ENCODE results near the gene DMPK.
"Not testable (repeated sequence)": the region's sequence is repeated elsewhere in the genome, so short reads cannot be mapped to it uniquely, and the experiment has no call there.

DMPK gene

DNA sequence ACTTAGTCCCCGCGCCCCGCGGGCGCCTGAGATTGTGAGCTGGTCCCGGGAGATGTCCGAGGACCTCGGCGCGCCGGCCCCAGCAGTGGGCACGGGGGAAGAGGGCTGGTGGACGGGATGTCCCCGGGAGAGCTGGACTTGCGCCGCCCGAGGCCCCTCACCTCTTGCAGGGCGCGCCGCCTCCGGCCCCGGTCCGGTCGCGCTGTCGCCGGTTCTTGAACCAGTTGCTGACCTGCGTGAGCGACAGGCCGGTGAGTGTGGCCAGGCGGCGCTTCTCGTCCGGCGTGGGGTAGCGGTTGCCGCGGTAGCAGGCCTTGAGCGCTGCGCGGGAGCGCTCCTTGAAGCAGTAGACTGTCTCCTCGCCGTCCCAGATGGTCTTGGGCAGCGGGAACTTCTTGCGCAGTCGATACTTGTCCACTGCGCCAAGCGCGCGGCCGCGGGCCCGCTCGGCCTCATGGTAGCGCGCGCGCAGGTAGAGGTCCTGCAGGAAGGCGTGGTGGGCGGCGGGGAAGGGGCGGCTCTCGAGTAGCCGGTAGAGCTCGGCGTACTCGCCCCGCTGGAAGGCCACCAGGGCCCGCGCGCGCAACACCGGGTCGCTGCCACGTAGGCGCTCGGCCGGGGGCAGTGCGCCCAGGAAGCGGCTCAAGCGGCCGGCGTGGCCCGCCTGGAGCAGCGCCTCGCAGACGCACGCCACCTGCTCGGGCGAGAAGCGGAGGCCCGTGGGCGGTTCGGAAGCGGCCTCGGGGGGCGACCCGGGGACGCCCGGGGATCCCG is 14.2 kb downstream of the DMPK start:
- DNase-seq = no peak

DNA sequence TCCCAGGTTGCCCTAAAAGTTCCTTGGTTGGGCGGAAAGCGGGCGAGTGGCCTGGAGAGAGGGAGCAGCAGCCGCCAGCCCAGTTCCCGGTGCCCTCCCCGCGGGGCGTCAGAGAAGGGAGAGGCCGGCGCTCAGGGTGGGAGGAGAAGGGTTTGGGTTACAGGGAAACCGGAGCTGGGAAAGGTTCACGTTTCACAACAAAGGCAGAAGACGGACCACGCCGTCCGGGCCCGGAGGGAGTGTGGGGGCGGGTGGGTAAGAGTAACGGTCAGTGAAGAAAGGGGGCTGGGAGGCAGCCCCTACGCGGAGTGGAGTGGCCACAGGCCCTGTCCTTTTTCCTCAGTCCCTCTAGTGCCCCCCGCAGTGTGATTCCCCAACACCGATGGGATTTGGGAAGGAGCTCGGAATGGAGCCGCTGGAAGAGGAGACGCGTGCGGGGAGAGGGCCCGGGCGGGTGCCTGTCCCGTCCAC is 14.8 kb downstream of the DMPK start:
- DNase-seq = no peak

DNA sequence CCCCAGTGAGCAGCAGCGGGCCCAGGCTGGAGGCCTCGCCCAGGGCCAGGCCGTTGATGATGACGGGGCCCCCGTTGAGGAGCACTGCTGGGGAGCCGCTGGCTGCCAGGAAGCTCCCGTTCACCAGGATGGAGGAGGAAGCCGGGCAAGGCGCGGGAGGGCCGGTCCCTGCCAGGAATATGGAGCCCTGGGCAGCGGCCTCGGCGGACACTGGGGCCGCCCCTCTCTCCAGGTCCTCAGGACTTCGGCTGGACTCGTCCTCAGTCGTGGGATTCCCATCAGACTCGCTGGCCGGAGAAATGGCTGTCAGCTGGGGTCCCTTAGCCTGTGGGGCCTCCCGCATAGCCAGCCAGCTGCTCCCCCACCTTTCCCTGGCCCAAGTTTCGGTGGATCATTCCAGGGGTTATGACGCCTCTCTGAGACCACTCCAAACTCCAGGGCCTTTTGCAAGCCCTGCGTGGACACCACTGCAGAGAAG is 15.4 kb downstream of the DMPK start:
- no peak for DNase-seq

DNA sequence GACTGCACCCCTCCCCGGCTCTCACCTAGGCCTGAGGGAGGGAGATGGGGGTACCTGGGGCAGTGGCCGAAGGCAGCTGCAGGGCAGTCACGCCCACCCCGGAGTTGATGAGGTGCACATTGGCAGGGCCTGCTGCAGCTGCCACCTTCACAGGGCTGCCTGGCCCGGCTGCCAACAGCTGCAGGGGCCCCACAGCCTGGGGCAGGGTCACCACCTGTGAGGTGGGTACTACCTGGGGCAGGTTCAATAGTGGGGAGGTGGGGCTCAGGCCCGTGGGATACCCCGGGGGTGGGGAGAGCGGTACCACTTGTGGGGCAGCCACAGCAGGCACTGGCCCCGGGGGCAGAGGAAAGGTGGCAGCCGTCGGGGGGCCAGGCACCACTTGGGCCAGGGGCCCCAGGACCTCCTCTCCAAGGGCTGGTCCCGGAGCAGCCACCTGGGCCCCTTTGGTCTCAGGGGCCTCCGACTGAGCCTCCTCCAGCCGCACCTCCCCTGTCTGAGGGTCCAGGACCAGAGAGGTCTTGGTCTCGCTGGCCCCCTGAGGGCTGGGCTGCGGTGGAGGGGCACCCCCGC is 15.9 kb downstream of the DMPK start:
- DNase-seq = no peak

DNA sequence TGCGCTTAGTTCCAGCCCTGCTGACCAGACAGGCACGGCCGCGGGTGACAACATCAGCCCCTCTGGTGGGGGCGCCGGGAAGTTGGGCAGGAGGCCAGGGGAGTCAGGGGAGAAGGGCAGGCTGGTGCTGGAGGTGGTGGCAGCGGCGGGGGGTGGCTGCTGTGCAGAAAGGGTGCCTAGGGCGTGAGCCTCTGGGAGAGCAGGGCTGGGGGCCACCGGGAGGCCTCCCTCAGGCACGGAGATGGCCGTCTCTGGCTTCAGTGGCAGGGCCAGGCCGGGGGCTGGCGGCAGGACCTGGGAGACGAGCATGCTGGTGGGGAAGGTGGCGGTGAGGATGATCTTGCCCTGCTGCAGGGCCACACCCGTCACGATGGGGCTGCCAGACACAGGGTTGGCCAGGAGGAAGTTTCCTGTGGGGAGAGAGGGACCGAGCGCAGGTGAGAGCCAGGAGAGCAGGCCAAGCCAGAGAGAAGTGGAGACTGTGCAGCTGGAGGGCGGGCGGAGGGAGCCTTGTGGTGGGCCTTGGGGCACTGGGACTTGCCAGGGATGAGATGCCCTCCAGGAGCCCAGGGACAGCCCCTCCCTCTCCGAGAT is 16.5 kb downstream of the DMPK start:
- no peak for DNase-seq

DNA sequence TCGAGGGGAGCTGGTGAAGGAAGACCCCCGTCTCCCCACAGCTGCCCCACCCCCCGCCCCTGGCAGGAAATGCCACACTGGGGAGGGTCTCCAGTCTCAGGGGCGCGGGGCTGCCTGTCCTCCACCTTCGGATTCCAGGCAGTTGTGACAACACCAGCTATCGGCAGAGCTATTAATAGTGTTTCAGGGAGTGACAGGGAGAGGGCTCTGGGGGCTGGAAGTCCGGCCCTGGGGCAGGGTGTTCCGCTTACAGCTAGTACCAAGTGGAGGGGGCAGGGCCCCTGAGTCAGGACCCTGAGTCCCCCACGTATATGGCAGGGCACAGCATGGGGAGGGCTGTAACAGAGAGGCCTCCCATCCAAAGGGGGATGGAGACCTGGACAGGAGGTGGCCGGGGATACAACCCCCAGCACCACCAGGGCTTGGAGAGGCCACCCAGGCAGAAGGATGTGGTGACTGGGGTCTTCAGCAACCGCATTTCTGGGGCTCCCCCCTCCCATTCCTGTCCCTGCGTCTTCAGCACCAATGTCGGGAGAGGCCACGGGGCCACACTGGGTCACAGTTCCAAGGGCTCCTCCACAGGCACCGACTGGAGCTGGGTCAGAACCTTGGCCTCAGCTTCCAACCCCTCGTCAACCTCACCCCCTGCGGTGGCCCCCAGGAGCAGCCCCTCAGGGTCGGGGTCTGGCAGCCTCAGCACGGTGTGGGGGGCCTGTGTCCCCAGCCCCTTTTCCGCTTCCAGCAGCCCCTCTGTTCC is 17.2 kb downstream of the DMPK start:
- no peak for DNase-seq

DNA sequence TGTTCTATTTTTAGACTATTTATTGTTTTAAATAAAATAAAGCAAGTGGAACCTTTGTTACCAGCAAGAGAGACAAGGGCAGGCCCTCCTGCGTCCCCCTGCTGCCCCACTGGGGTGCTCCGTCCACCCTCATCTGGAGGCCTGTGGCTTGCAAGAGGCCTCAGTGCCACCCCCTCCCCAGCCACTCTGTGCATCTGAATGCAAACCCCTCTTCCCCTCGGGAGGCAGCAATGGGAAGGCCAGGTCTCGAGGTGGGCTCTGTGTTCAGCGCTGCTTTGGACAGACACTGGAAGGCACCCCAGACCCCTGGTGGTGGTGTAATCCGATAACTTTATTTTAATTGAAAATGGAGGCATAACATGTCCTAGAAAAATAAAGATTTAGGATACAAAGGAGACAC is 17.8 kb downstream of the DMPK start:
- no peak for DNase-seq

DNA sequence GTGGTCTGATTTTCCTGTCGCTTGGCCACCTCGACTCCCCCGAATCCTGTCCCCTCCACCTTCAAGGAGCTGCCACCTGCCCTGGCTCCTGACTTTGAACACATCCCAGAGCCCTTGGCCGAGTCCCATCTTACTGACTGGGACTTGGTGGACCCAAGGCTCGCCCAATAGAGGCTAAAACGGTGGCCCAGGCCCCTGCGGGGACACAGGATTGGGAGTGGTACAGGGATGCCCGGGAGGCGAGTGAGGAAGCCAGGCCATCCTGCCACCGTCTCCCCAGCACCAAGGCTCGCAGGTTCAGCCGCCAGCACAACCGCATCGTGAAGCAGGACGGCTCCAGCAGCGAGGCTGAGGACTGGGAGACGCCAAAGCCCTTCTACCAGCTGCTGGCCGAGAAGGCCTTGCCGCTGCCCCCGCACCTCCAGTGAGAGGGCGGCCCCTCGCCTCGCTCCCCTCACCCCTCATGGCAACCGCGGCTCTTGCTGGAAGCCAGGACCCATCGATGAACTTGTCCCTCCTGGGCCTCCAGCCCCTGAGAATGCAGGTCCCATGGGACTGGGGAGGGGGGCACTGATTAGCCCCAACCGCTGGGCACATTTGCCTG is 18.5 kb downstream of the DMPK start:
- DNase-seq = no peak

DNA sequence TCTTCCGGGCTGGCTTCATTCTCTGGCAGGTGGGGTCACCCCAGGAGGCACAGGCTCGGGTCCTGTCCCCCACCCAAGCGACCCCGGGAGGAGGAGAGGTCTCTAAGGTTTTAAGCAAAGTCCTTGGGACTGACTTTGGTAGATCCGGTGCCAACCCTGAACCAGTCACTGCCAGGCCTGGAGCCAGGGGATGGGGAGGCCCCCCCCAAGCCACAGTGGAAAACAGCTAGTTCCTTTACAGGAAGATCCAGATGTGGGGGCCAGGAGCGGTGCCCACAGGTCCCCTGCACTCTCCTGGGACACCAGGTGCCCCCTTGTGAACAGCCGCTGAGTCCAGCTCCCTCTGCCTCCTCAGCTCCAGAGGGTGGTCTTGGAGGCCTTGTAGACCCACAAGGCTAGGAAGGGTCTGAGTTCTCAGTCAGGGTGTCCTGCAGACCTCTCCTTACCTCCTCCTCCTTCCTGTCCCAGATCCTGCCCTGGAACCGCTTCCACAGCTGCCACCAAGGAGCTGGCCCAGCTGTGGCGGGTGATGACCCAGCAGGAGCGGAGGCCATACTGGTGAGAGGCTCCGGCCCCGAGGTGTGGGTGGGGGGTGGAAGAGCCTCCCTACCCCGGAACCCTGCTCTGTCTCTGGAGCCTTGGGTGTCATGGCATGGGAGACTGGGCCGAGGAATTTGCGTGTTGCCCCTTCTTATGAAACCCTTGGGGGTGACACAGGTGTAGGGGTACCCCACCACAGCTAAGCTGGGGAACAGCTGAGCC is 19.2 kb downstream of the DMPK start:
- no peak for DNase-seq

DNA sequence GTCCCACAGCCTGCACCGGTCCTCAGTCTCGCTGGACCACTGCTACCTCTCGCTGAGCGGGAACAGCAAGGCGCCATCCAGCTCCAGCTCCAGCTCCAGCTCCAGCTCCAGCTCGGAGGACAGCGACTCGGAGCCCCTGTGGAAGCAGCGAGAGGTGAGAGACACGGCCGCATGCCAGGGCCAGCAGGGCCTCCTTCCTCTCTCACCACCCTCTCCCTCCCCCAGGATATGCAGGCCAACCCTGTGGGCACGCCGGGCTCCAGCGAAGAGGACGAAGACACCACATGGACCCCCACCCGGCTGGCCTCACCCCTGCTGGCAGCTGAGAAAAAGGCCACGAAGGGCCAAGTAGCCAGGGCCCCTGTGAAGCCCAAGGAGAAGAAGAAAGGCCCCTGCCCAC is 20.6 kb downstream of the DMPK start:
- no peak for DNase-seq

DNA sequence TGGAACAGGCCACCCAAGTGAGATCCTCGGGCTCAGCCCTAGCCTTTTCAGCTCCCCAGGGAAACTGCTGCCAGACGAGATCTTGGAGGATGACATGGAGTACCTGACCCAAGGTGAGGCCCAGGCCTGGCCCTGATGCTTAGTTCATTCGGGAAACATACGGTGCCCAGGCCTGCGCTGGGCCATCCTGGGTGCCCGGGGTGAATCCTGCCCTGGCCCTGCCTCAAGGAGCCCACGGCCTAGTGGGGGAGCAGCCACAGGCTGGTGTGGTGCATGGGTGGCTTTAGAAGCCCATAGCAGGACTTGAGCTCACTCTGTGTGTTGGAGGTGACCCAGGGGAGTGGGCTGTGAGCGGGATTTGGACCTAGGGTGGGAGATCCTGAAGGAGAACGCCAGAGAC is 23.4 kb downstream of the DMPK start:
- no peak for DNase-seq

DNA sequence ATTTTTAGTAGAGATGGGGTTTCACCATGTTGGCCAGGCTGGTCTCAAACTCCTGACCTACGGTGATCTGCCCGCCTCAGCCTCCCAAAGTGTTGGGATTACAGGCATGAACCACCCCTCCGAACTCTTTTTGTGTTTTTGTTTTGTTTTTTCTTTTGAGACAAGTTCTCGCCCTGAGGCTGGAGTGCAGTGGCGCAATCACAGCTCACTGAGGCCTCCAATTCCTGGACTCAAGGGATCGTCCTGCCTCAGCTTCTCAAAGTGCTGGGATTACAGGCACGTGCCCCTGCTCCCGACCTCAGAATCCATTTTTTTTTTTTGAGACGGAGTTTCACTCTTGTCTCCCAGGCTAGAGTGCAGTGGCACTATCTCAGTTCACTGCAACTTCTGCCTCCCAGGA is 24.6 kb downstream of the DMPK start:
- DNase-seq = no peak

DNA sequence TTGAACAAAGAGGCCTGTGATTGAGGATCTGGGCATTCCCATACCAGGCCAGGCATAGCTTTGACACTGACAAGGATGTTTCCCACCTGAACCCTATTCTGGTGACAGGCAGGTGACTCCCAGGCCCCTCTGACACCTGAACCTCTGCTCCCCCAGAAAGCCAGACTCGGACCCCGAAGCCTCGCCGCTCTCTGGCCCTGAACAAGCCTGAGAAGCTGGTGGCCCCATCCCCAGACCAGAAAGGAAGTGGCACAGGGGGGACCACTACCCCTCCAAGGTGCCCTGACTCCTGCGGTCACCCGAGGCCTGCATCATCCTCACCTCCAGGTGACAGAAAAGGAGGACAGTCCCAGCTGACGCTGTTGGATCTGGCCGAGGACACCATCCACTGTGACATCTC is 28.0 kb downstream of the DMPK start:
- DNase-seq = no peak

DNA sequence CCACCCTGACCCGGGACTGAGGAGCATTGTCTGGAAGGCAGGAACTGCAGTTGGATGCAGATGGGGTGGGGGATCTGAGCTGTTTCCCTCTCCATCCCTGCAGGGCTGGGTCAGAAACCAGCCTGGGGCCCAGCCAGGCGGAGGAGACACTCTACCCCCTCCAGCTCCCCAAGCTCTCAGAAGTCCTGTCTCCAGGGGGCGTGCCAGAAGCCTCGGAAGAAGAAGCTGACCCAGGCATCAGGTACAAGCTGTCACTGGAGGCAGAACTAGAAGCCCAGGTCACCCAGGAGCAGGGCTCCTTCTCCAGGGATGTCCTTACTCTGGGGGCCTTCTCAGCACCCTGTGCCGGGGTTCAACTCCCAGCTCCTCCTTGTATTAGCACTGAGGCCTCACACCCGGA is 28.7 kb downstream of the DMPK start:
- DNase-seq = no peak

DNA sequence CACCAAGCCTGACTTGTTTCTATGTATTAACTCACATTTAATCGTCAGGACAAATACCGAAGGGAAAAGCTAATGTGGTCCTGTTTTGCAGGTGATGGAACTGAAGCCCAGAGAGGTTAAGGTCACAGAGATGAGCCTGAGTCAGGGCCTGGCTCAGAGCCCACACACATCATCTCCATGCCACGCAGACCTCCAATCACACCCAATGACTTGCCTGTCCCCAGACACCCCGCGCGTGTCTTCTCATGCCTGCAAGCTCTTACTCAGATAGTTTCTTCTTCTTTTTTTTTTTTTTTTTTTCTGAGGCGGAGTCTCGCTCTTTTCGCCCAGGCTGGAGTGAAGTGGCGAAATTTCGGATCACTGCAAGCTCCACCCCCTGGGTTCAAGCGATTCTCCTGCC is 29.7 kb downstream of the DMPK start:
- no peak for DNase-seq

DNA sequence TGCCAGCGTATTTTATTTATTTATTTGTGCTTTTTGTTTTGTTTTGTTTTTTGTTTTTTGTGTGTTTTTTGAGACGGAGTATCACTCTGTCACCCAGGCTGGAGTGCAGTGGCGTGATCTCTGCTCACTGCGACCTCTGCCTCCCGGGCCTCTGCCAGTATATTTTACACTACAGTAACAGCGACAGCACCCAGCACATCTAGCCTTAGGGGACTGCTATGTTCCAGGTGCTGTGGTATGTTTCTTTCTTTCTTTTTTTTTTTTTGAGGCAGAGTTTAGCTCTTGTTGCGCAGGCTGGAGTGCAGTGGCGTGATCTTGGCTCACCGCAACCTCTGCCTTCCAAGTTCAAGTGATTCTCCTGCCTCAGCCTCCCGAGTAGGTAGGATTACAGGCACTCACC is 30.8 kb downstream of the DMPK start:
- DNase-seq = not testable (repeated sequence)

DNA sequence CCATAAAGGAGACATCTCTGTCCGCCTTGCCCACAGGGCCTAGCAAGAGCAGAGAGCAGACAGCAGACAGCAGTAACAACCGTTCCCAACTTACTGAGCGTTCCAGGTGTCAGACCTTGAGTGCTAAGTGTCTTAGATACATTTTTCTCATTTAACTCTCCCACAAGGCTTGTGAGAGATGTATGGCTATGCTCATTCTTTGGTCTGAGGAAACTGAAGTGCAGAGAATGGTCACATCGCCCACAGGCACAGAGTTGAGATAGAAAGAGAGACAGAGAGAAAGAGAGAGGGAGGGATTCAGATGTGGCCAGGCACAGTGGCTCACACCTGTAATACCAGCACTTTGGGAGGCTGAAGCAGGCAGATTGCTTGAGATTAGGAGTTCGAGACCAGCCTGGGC is 34.8 kb downstream of the DMPK start:
- no peak for DNase-seq

DNA sequence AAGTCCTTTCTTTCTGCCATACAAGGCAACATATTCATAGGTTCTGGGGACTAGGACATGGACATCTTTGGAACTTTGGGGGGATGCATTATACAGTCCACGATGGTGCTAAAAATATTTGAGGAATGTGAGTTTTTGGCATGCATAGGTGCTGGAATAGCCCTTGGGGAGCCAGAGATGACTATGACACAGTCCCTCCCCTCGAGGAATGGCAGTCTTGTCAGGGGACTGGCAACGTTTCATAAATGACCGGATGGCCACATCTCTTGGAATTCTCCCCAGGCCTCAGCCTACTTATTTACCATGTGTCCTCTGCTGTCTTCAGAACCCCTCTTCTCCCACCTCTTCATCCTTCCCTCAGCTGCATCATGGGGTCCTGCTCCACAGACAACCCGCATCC is 35.4 kb downstream of the DMPK start:
- no peak for DNase-seq

DNA sequence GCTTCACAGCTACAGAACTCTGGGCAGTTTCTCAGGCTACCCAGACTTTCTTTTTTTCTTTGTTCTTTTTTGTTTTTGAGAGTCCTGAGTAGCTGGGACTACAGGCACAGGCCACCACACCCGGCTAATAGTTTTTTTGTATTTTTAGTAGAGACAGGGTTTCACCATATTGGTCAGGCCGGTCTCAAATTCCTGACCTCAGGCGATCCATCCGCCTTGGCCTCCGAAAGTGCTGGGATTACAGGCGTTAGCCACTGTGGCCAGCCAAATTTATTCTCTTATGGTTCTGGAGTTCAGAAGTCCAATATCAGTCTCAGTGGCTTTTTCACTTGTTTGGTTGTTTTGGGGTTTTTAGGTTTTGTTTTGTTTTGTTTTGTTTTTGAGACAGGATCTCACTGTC is 36.7 kb downstream of the DMPK start:
- no peak for DNase-seq

DNA sequence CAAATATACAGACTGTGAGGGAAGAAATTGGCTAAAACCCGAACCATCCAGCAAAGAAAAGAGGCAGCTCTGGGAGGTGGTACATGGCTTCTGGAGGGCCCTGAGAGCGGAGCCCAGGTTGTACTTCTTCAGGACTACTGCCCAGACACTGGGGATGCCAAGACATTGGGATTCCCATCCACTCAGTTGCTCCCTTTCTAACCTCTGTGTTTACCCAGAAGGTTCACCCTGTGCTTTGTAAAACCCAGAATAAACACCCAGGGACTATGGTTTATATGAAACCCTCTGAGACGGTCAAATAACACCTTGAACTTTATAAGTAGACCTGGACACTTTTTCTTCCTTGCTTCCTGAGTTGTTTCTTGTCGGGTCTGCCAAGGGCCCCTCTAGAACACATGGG is 39.3 kb downstream of the DMPK start:
- no peak for DNase-seq

DNA sequence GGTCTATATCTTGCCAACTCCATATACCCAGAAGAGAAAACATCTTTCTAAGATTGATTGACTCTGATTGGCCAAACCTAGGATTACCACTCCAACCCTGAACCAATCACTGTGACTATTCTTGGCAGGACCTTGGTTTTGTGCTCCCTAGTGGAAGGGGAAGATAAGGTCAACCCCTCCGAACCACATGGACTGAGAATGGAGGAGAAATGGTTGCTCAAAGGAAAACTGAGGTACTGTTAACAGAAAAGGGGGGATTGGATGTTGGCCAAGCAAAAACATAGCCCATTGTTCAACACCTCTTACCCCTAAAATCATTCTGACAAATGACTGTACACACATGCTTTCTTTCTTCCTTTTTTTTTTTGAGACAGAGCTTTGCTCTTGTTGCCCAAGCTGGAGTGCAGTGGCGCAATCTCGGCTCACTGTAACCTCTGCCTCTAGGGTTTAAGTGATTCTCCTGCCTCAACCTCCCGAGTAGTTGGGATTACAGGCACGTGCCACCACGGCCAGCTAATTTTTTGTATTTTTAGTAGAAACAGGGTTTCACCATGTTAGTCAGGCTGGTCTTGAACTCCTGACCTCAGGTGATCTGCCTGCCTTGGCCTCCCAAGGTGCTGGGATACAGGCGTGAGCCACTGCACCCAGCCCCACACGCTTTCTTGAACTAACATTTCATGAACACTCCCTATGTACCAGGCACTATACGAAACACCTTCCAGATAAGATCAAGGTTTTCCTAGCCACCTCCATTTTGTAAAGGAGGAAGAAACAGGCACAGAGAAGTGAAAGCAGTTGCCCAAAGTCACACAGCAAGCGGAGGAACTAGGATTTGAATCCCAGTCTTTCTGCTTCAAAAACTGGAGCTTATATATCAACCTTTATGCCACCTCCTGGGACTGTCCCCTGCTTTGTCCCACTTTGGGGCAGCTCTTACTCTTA is 42.5 kb downstream of the DMPK start:
- no peak for DNase-seq
